ENCODE data around the gene CASKIN1. TPM values are rescaled to one million over a fixed set of nuclear protein-coding genes. Genes with fewer than 3 reads are reported as not detected.

CASKIN1 gene
- total and polyA plus RNA-seq, 3 donors from 2014 or later = 2.1 to 159 (median 6.4) TPM

DNA sequence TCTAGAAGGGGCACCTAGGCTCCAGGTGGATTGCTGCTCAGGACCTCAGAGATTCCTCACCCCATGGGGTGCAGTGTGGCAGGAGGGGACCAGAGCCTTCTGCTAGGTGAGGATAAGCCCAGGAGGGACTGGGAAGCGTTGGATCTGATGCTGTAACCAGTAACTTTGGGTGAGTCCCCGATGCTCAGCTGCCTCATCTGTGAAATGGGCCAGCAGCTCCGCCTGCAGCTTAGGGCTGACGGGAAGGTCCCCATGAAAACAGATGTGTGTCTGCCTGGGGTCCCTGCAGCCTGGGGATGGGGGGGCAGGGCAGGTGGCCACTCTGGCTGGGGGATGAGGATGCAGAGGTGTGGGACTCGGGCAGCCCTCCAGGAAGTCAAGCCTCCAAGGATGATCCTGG is 2.7 kb upstream of the CASKIN1 start:
- DNase-seq = no peak
- 77 to 92% methylated on average over 4 to 5 of the region's 5 CpGs for WGBS, 2 donors
- TF ChIP-seq, protein P1, sequence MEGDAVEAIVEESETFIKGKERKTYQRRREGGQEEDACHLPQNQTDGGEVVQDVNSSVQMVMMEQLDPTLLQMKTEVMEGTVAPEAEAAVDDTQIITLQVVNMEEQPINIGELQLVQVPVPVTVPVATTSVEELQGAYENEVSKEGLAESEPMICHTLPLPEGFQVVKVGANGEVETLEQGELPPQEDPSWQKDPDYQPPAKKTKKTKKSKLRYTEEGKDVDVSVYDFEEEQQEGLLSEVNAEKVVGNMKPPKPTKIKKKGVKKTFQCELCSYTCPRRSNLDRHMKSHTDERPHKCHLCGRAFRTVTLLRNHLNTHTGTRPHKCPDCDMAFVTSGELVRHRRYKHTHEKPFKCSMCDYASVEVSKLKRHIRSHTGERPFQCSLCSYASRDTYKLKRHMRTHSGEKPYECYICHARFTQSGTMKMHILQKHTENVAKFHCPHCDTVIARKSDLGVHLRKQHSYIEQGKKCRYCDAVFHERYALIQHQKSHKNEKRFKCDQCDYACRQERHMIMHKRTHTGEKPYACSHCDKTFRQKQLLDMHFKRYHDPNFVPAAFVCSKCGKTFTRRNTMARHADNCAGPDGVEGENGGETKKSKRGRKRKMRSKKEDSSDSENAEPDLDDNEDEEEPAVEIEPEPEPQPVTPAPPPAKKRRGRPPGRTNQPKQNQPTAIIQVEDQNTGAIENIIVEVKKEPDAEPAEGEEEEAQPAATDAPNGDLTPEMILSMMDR (IDR thresholded peaks at IDR 0.05) = no peak
- TF ChIP-seq POLR2A (IDR thresholded peaks at IDR 0.05) = no peak
- Histone ChIP-seq H3K27me3 (no peaks in the 10 kb centered on the region), H3K4me1 (peaks cover 10% of the 10 kb centered on the region), H3K36me3 (ENCODE audit: low read depth, missing control alignments) (no peaks in the 10 kb centered on the region), H3K27ac (no peak overlapping the region), H3K9me3 (no peaks in the 10 kb centered on the region), H3K4me3 (no peak overlapping the region)
- intact Hi-C loops (cut with DNase I; ENCODE audit: low total_unique reads) = no loop called here

DNA sequence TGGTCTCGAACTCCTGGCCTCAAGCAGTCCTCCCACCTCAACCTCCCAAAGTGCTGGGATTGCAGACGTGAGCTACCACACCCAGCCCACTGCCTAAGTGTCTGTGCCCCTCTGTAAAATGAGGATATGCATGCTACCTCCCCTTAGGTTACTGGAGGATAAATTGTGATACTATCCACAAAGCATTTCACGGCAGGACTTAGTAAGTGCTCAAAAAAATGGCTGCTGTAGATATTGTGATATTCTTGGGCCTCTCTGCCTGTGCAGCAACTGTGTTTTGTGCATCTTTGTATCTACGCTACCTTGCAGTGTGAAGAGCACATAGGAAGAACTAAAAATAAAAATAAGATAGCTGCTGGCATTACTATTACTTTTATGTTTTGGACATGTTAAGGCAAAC is 1.9 kb upstream of the CASKIN1 start:
- Histone ChIP-seq H3K36me3 (ENCODE audit: low read depth, missing control alignments) (no peaks in the 10 kb centered on the region), H3K4me1 (peaks cover 9% of the 10 kb centered on the region), H3K27me3 (no peaks in the 10 kb centered on the region), H3K4me3 (no peak overlapping the region), H3K9me3 (no peaks in the 10 kb centered on the region), H3K27ac (no peak overlapping the region)
- intact Hi-C loops (cut with DNase I; ENCODE audit: low total_unique reads) = no loop called here
- WGBS, 2 donors = 64 to 78% methylated on average over 4 of the region's 4 CpGs
- DNase-seq = no peak
- TF ChIP-seq POLR2A (IDR thresholded peaks at IDR 0.05) = no peak
- TF ChIP-seq, protein P1 (IDR thresholded peaks at IDR 0.05) = no peak

DNA sequence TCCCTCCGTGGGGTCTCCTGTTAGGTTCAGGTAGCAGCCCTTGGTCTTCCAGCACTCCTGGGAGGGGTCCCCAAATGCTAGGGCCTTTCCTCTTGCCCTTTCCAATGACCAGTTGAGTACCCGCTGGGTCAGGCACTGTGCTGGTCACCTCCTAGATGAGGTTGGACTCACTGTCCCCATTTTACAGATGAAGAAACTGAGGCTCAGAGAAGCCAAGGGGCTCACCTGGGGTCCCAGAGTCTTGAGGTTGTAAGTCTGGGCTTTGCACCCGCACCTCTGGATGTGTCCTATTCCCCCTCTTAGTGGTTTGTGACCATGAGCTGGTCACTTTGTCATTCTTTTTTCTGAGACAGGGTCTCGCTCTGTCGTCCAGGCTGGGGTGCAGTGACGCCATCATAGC is 1.4 kb upstream of the CASKIN1 start:
- DNase-seq = no peak
- no peak overlapping the region for H3K27ac ChIP-seq
- H3K27me3 ChIP-seq = no peaks in the 10 kb centered on the region
- H3K9me3 ChIP-seq = no peaks in the 10 kb centered on the region
- no peaks in the 10 kb centered on the region for H3K36me3 ChIP-seq (ENCODE audit: low read depth, missing control alignments)
- intact Hi-C loops (cut with DNase I; ENCODE audit: low total_unique reads) = no loop called here
- WGBS, 2 donors = 67 to 78% methylated on average over 5 to 6 of the region's 6 CpGs
- no peak overlapping the region for H3K4me3 ChIP-seq
- peaks cover 9% of the 10 kb centered on the region for H3K4me1 ChIP-seq
- TF ChIP-seq POLR2A (IDR thresholded peaks at IDR 0.05) = no peak
- TF ChIP-seq, protein P1 (IDR thresholded peaks at IDR 0.05) = no peak

DNA sequence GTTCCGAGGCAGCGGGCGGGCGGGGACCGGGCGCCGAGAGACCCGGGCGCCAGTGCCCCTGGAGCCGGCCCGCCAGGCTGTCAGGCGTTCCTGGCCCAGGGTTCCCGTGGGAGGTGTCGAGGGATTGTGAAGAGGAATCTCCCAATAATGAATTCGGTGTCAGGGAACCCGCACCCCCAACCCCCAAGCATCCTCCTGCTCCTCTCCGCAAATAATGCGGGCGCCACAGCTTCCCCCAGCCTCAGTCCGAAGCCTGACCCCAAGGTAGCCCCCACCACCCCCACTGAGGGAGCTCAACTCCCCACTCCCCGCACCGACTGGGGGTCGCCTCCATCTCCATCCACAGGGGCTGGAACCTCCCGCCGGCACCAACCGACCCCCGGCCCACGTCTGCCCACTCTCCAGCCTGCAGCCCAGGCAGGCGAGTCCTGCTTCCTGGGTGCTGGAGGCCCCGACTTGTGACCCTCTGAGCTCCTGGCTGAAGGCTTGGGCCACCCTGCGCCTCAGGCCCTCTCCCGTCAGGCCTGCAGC is 641 bp upstream of the CASKIN1 start:
- Histone ChIP-seq H3K9me3 (no peaks in the 10 kb centered on the region), H3K4me1 (peaks cover 9% of the 10 kb centered on the region), H3K27me3 (no peaks in the 10 kb centered on the region), H3K27ac (no peak overlapping the region), H3K4me3 (peak overlapping the region in 1 of 2 donors; percentile 13), H3K36me3 (ENCODE audit: low read depth, missing control alignments) (no peaks in the 10 kb centered on the region)
- WGBS, 2 donors = 25 to 31% methylated on average over 12 to 31 of the region's 32 CpGs
- DNase-seq = no peak
- no peak for TF ChIP-seq POLR2A (IDR thresholded peaks at IDR 0.05)
- TF ChIP-seq, protein P1 (IDR thresholded peaks at IDR 0.05) = no peak
- intact Hi-C loops (cut with DNase I; ENCODE audit: low total_unique reads) = no loop called here

Data from testis (tissue), 3 donors.